Measurements from ENCODE around the gene BANP.

The BANP gene

GRCh38 chr16:88057656-88058055 lies 106.4 kb downstream of the BANP start:
- no peaks in the 10 kb centered on the region for H3K79me2 ChIP-seq (ENCODE audit: insufficient read depth, low read depth)
- no peak for TF ChIP-seq CTCF (conservative IDR thresholded peaks at IDR 0.05; ENCODE audit: low read depth, low read length)
- H3K36me3 ChIP-seq (ENCODE audit: insufficient read depth), result no peaks in the 10 kb centered on the region
- no peak overlapping the region for H3K9ac ChIP-seq
- H4K20me1 ChIP-seq (ENCODE audit: insufficient read depth), result no peaks in the 10 kb centered on the region
- H3K4me1 ChIP-seq (ENCODE audit: low read depth, poor library complexity, severe bottlenecking), result no peaks in the 10 kb centered on the region
- no peak overlapping the region for H3K4me2 ChIP-seq
- H3K27me3 ChIP-seq (ENCODE audit: insufficient read depth, low read depth), result no peaks in the 10 kb centered on the region
- H3K27ac ChIP-seq, result no peak overlapping the region
- no peak overlapping the region for H3K4me3 ChIP-seq (IDR thresholded peaks at IDR 0.05; ENCODE audit: insufficient read depth, low read depth, low read length)
- no peak overlapping the region for H2AFZ ChIP-seq (ENCODE audit: low read depth)

- Histone ChIP-seq H3K79me2 (ENCODE audit: insufficient read depth, low read depth) (no peaks in the 10 kb centered on the region), H3K4me2 (no peak overlapping the region), H4K20me1 (ENCODE audit: insufficient read depth) (no peaks in the 10 kb centered on the region), H3K4me3 (IDR thresholded peaks at IDR 0.05; ENCODE audit: insufficient read depth, low read depth, low read length) (no peak overlapping the region), H3K27me3 (ENCODE audit: insufficient read depth, low read depth) (no peaks in the 10 kb centered on the region), H3K27ac (no peak overlapping the region), H3K36me3 (ENCODE audit: insufficient read depth) (no peaks in the 10 kb centered on the region), H2AFZ (ENCODE audit: low read depth) (no peak overlapping the region), H3K4me1 (ENCODE audit: low read depth, poor library complexity, severe bottlenecking) (no peaks in the 10 kb centered on the region), H3K9ac (no peak overlapping the region)
- no peak for TF ChIP-seq CTCF (conservative IDR thresholded peaks at IDR 0.05; ENCODE audit: low read depth, low read length)
Observed at GRCh38 chr16:88058136-88058535, 106.9 kb downstream of the BANP start.

GRCh38 chr16:88058817-88059216 lies 107.6 kb downstream of the BANP start:
- Histone ChIP-seq H3K9ac (no peak overlapping the region), H3K4me1 (ENCODE audit: low read depth, poor library complexity, severe bottlenecking) (no peaks in the 10 kb centered on the region), H3K36me3 (ENCODE audit: insufficient read depth) (no peaks in the 10 kb centered on the region), H2AFZ (ENCODE audit: low read depth) (no peak overlapping the region), H3K27ac (no peak overlapping the region), H3K27me3 (ENCODE audit: insufficient read depth, low read depth) (no peaks in the 10 kb centered on the region), H3K79me2 (ENCODE audit: insufficient read depth, low read depth) (no peaks in the 10 kb centered on the region), H4K20me1 (ENCODE audit: insufficient read depth) (no peaks in the 10 kb centered on the region), H3K4me2 (no peak overlapping the region), H3K4me3 (IDR thresholded peaks at IDR 0.05; ENCODE audit: insufficient read depth, low read depth, low read length) (no peak overlapping the region)
- no peak for TF ChIP-seq CTCF (conservative IDR thresholded peaks at IDR 0.05; ENCODE audit: low read depth, low read length)

GRCh38 chr16:88059701-88060386 lies 108.6 kb downstream of the BANP start:
- Histone ChIP-seq H3K36me3 (ENCODE audit: insufficient read depth) (no peaks in the 10 kb centered on the region), H3K4me2 (no peak overlapping the region), H3K4me3 (IDR thresholded peaks at IDR 0.05; ENCODE audit: insufficient read depth, low read depth, low read length) (no peak overlapping the region), H3K27ac (no peak overlapping the region), H4K20me1 (ENCODE audit: insufficient read depth) (no peaks in the 10 kb centered on the region), H3K27me3 (ENCODE audit: insufficient read depth, low read depth) (no peaks in the 10 kb centered on the region), H3K9ac (no peak overlapping the region), H3K4me1 (ENCODE audit: low read depth, poor library complexity, severe bottlenecking) (no peaks in the 10 kb centered on the region), H3K79me2 (ENCODE audit: insufficient read depth, low read depth) (no peaks in the 10 kb centered on the region), H2AFZ (ENCODE audit: low read depth) (no peak overlapping the region)
- no peak for TF ChIP-seq CTCF (conservative IDR thresholded peaks at IDR 0.05; ENCODE audit: low read depth, low read length)

All from KMS-11 (cell line).